ENCODE results near the gene NUB1.

The NUB1 gene

GRCh38 chr7:151404216-151405011 lies 62.8 kb downstream of the NUB1 start:
- Mint-ChIP-seq H3K27ac (peak overlapping the region; percentile 32 to 85 (median 56)), H3K4me1 (peaks cover 17% of the 10 kb centered on the region), H3K36me3 (ENCODE audit: low read depth) (peaks cover 15% of the 10 kb centered on the region), H3K27me3 (ENCODE audit: low read depth) (peaks cover 13% of the 10 kb centered on the region), H3K4me3 (no peak overlapping the region), H3K9me3 (no peaks in the 10 kb centered on the region)
- no peak for TF ChIP-seq CTCF (IDR thresholded peaks at IDR 0.05; ENCODE audit: unreplicated experiment in 3 of 3)

DNA sequence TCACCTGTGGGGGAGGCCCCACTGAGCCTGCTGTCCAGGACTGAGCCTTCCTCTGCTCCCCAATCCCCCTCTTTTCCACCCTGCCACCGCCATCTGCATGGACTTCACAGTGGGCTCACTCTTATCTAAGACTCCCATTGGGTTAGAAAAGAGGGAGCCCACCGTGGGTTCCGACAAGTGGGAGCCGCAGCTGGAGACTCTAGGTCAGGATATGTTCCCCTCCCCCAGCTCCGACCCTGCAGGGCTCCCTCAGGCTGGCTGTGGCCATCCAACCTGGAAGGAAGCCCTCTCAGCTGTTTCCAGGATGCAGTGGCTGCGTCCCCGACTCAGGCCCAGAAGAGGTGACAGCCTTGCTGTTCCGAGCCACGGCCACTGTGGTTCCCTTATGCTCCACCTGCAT lies 63.4 kb downstream of the NUB1 start:
- no peaks in the 10 kb centered on the region for H3K9me3 Mint-ChIP-seq
- peaks cover 17% of the 10 kb centered on the region for H3K4me1 Mint-ChIP-seq
- H3K27me3 Mint-ChIP-seq (ENCODE audit: low read depth), result peaks cover 13% of the 10 kb centered on the region
- peak overlapping the region in 2 of 3 experiments; percentile 34 to 85 for H3K27ac Mint-ChIP-seq
- no peak overlapping the region for H3K4me3 Mint-ChIP-seq
- peaks cover 15% of the 10 kb centered on the region for H3K36me3 Mint-ChIP-seq (ENCODE audit: low read depth)
- TF ChIP-seq CTCF (IDR thresholded peaks at IDR 0.05; ENCODE audit: unreplicated experiment in 3 of 3), result no peak

DNA sequence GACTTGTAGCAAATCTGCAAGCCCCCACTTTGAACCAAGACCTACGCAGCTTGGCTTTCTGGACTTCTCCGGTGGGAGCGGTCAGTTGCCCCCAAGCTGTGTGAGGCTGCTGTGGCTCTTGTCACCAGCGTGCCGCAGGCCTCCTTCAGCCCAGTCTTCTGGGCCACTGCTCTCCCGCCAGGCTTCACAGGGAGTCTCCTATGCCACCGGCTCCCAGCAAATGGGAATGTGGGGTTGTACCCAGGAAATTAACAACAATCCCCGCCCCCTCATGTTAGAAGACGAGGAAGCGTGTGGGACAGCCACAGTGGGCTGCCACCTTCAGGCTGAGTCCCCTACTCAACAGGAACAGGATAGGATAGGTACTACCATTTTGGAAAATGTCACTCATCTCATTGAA lies 64.0 kb downstream of the NUB1 start:
- H3K9me3 Mint-ChIP-seq, result no peaks in the 10 kb centered on the region
- TF ChIP-seq CTCF (IDR thresholded peaks at IDR 0.05; ENCODE audit: unreplicated experiment in 3 of 3), result no peak

GRCh38 chr7:151406051-151406875 lies 64.7 kb downstream of the NUB1 start:
- H3K4me3 Mint-ChIP-seq, result peak overlapping the region; percentile 78 to 81 (median 80)
- no peaks in the 10 kb centered on the region for H3K9me3 Mint-ChIP-seq
- TF ChIP-seq CTCF (IDR thresholded peaks at IDR 0.05; ENCODE audit: unreplicated experiment in 3 of 3), result no peak
- H3K27me3 Mint-ChIP-seq (ENCODE audit: low read depth), result peaks cover 17% of the 10 kb centered on the region
- H3K27ac Mint-ChIP-seq, result peak overlapping the region in 1 of 3 experiments; percentile 85
- peaks cover 15% of the 10 kb centered on the region for H3K36me3 Mint-ChIP-seq (ENCODE audit: low read depth)
- H3K4me1 Mint-ChIP-seq, result peaks cover 21% of the 10 kb centered on the region

More for the DNA sequence above, 64.0 kb downstream of the NUB1 start:
- H3K4me3 Mint-ChIP-seq, result peak overlapping the region; percentile 26 to 53 (median 35)
- peaks cover 15% of the 10 kb centered on the region for H3K27me3 Mint-ChIP-seq (ENCODE audit: low read depth)
- peak overlapping the region in 2 of 3 experiments; percentile 67 to 85 for H3K27ac Mint-ChIP-seq
- H3K36me3 Mint-ChIP-seq (ENCODE audit: low read depth), result peaks cover 15% of the 10 kb centered on the region
- peaks cover 17% of the 10 kb centered on the region for H3K4me1 Mint-ChIP-seq

- H3K4me3 Mint-ChIP-seq, result peak overlapping the region; percentile 78 to 81 (median 80)
- H3K27me3 Mint-ChIP-seq (ENCODE audit: low read depth), result peaks cover 24% of the 10 kb centered on the region
- H3K9me3 Mint-ChIP-seq, result no peaks in the 10 kb centered on the region
- TF ChIP-seq CTCF (IDR thresholded peaks at IDR 0.05; ENCODE audit: unreplicated experiment in 3 of 3), result no peak
- H3K4me1 Mint-ChIP-seq, result peaks cover 21% of the 10 kb centered on the region
- H3K27ac Mint-ChIP-seq, result peak overlapping the region in 1 of 3 experiments; percentile 85
- H3K36me3 Mint-ChIP-seq (ENCODE audit: low read depth), result peaks cover 15% of the 10 kb centered on the region
Observed at GRCh38 chr7:151406886-151407583, 65.4 kb downstream of the NUB1 start.

Data from nephron (organoid).